HG03354 (cell line): Measurements from ENCODE around the gene MGRN1.
"Not testable (repeated sequence)": the region's sequence is repeated elsewhere in the genome, so short reads cannot be mapped to it uniquely, and the experiment has no call there.

Source experiments
- ATAC-seq: cut with Tn5 transposase; IDR thresholded peaks from one replicate; pipeline ENCODE4 v1.9.1; 2021; ENCODE audit warnings: mild to moderate bottlenecking; ENCODE audit not compliant: unreplicated experiment, poor library complexity, severe bottlenecking

Gene MGRN1

GRCh38 chr16:4648917-4649316 is 24.3 kb downstream of the MGRN1 start:
- ATAC-seq: no peak

- no peak for ATAC-seq
Observed at GRCh38 chr16:4649744-4650442, 25.3 kb downstream of the MGRN1 start.

GRCh38 chr16:4650443-4651074 is 25.9 kb downstream of the MGRN1 start:
- ATAC-seq: not testable (repeated sequence)

GRCh38 chr16:4651827-4652226 is 27.2 kb downstream of the MGRN1 start:
- ATAC-seq: no peak

GRCh38 chr16:4652561-4652960 is 27.9 kb downstream of the MGRN1 start:
- ATAC-seq: no peak

GRCh38 chr16:4654011-4654963 is 29.7 kb downstream of the MGRN1 start:
- ATAC-seq: no peak

GRCh38 chr16:4654964-4655590 is 30.5 kb downstream of the MGRN1 start:
- no peak for ATAC-seq

- ATAC-seq: no peak
Observed at GRCh38 chr16:4655801-4656200, 31.2 kb downstream of the MGRN1 start.

- ATAC-seq: no peak
Observed at GRCh38 chr16:4656221-4656620, 31.6 kb downstream of the MGRN1 start.

- ATAC-seq: no peak
Observed at GRCh38 chr16:4656695-4657686, 32.4 kb downstream of the MGRN1 start.

GRCh38 chr16:4659363-4660353 is 35.0 kb downstream of the MGRN1 start:
- ATAC-seq: no peak

- ATAC-seq: peak; percentile 62
Observed at GRCh38 chr16:4660454-4661007, 35.9 kb downstream of the MGRN1 start.

- no peak for ATAC-seq
Observed at GRCh38 chr16:4661661-4662060, 37.0 kb downstream of the MGRN1 start.

GRCh38 chr16:4663465-4663776 is 38.8 kb downstream of the MGRN1 start:
- ATAC-seq: no peak

- no peak for ATAC-seq
Observed at GRCh38 chr16:4663777-4664465, 39.3 kb downstream of the MGRN1 start.

- no peak for ATAC-seq
Observed at GRCh38 chr16:4664538-4665418, 40.2 kb downstream of the MGRN1 start.
